NB4 (cell line): ENCODE data around the gene OLIG3.

Experiments used
- DNase-seq: peaks from one replicate; pipeline ENCODE4 v3.0.0; 2010; ENCODE audit warnings: low read depth
- H3K4me3 ChIP-seq: one replicate; pipeline ENCODE4 v1.5.1; 2011; ENCODE audit warnings: mild to moderate bottlenecking, low read depth, low read length, moderate library complexity
- MAX ChIP-seq: IDR thresholded peaks from 2 replicates; pipeline ENCODE4 v1.6.1; 2011; ENCODE audit warnings: low read depth, low read length
- MYC ChIP-seq: IDR thresholded peaks from 2 replicates; pipeline ENCODE4 v1.6.1; 2011; ENCODE audit warnings: low read depth, low read length
- POLR2A ChIP-seq: IDR thresholded peaks from 2 replicates; pipeline ENCODE4 v1.6.1; 2011; ENCODE audit warnings: mild to moderate bottlenecking; ENCODE audit not compliant: insufficient read length; ENCODE audit errors: extremely low read depth
- TF ChIP-seq, protein P1 (sequence below): IDR thresholded peaks from one replicate; pipeline ENCODE4 v1.5.1; 2012; ENCODE audit warnings: low read depth, low read length

The OLIG3 gene

GRCh38 chr6:137494281-137494987 lies at the start of gene OLIG3:
TSS of gene OLIG3 (minus strand) at chr6:137494394. CDS start at chr6:137494170, 224 bp downstream.
- DNase-seq = no peak
- no peak within 1 kb of the TSS for H3K4me3 ChIP-seq

DNA sequence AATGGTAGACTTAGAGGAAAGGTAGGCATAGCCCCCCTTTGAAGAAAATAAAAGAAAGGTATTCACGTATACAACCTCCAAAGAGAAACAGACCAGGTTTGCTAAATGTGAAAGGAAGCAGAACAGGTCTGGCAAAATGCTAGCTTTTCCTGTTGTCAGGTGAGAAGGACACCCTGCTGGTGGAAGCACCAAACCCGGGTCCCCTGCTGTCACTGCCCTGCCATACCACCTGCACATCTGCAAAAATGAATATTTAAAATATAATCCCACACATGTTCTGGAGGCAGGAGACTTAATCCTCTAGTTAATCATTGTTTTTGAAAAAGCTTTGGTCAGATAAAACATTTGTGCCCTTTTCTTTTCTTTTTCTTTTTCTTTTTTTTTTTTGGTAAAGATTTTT lies 48.9 kb upstream of the OLIG3 start:
- no peak overlapping the region for H3K4me3 ChIP-seq
- TF ChIP-seq POLR2A (no peak), MAX (no peak), MYC (no peak)
- TF ChIP-seq, protein P1, sequence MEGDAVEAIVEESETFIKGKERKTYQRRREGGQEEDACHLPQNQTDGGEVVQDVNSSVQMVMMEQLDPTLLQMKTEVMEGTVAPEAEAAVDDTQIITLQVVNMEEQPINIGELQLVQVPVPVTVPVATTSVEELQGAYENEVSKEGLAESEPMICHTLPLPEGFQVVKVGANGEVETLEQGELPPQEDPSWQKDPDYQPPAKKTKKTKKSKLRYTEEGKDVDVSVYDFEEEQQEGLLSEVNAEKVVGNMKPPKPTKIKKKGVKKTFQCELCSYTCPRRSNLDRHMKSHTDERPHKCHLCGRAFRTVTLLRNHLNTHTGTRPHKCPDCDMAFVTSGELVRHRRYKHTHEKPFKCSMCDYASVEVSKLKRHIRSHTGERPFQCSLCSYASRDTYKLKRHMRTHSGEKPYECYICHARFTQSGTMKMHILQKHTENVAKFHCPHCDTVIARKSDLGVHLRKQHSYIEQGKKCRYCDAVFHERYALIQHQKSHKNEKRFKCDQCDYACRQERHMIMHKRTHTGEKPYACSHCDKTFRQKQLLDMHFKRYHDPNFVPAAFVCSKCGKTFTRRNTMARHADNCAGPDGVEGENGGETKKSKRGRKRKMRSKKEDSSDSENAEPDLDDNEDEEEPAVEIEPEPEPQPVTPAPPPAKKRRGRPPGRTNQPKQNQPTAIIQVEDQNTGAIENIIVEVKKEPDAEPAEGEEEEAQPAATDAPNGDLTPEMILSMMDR = no peak
- DNase-seq = no peak

More at GRCh38 chr6:137494281-137494987, at the start of gene OLIG3:
- TF ChIP-seq POLR2A = no peak
- TF ChIP-seq MAX = no peak
- TF ChIP-seq, protein P1 = no peak
- TF ChIP-seq MYC = no peak

DNA sequence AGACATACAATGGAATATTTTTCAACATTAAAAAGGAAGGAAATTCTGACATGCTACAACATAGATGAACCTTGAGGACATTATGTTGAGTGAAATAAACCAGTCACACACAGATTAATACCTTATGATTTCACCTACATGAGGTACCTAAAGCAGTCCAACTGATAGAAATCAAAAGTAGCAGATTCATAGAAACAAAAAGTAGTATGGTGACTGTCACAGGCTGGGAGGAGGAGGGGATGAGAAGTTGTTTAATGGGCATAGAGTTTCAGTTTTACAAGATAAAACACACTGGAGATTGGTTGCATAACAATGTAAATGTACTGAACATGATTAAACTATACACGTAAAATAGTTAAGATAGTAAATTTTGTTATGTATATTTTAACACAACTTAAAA lies 48.5 kb upstream of the OLIG3 start:
- no peak for DNase-seq
- no peak overlapping the region for H3K4me3 ChIP-seq
- TF ChIP-seq MYC (no peak), POLR2A (no peak), MAX (no peak)
- TF ChIP-seq, protein P1 = no peak

DNA sequence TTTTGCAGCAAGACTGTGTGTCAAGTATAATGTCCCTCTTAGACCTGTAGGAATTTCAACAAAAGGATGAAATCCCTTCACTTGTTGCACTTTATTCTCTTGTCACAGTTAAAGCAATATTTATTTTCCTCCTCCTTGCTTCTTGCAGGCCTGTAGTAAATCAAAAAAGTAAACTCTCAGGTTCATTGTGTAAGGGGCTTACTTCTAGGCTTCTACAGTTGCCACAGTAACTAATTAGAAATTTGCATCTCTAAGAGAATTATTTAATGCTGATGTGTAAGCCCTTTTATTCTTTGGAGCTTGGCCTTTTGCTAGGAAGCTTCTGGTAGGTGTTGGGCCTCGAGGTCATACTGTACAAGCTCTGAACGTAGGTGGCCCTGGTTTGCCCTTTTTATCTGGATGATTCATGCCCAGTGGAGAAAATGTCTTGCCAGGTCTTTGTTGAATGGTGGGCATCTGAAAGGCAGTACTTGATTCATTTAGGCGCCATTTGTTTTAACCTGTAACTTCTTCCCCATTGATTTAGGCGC lies 47.4 kb upstream of the OLIG3 start:
- TF ChIP-seq MAX = no peak
- TF ChIP-seq POLR2A = no peak
- TF ChIP-seq, protein P1 = no peak
- no peak for TF ChIP-seq MYC
- no peak overlapping the region for H3K4me3 ChIP-seq
- DNase-seq = no peak

DNA sequence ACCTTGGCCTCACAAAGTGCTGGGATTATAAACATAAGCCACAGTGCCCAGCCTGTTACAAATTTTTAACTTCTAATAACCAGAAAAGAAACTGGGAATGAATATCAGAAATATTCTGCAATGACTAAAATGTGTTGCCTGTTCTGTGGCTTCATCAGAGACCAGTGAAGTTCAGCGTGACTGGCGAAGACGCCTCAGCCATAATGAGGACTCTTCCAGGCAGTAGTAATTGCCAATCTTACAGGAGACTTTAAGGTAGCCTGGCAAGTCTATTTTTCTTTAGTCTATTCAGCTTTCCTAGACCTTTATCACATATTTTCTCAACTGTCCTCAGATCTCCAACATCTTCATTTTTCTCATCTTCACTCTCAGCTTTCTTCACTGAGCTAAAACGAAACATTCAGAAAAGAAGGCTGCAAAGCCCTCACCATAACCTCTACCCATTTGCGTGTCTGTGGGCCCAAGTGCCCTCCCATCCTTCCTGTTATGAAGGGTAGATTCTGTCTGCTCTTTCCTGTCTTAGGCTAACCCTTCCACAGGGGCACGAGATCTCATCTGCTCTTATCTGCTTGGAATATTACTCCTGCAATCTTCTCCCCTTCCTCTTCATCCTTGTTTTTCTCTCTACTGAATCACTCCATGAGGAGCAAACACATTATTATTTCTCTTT lies 42.0 kb upstream of the OLIG3 start:
- TF ChIP-seq, protein P1 = no peak
- TF ChIP-seq MYC = no peak
- no peak for TF ChIP-seq POLR2A
- TF ChIP-seq MAX = no peak
- no peak overlapping the region for H3K4me3 ChIP-seq
- no peak for DNase-seq
